ENCODE measurements around the gene CEACAM6.
A peak's percentile ranks its signal among the peaks of the same experiment; 100 is the strongest.
"Not testable (repeated sequence)": the region's sequence is repeated elsewhere in the genome, so short reads cannot be mapped to it uniquely, and the experiment has no call there.

The CEACAM6 gene

DNA sequence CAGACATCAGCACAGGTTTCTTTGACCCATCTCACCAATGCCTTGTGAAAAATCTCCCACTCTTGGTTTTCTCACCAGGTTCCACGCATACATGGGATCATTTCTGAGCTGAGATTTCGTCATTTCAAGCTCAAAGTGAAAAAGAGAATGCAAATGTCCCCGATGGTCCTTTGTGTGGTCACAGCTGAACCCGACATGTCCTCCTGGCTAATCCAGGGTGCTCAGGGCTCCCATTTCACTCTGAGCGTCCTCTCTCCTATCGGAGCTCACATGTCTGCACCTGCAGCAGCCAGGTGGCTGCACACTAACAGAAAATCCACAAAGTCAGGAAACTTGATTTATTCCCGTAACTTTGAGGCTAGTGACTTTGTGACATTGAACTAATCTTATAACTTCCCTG is 31.7 kb downstream of the CEACAM6 start:
- TF ChIP-seq, protein P1, sequence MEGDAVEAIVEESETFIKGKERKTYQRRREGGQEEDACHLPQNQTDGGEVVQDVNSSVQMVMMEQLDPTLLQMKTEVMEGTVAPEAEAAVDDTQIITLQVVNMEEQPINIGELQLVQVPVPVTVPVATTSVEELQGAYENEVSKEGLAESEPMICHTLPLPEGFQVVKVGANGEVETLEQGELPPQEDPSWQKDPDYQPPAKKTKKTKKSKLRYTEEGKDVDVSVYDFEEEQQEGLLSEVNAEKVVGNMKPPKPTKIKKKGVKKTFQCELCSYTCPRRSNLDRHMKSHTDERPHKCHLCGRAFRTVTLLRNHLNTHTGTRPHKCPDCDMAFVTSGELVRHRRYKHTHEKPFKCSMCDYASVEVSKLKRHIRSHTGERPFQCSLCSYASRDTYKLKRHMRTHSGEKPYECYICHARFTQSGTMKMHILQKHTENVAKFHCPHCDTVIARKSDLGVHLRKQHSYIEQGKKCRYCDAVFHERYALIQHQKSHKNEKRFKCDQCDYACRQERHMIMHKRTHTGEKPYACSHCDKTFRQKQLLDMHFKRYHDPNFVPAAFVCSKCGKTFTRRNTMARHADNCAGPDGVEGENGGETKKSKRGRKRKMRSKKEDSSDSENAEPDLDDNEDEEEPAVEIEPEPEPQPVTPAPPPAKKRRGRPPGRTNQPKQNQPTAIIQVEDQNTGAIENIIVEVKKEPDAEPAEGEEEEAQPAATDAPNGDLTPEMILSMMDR (IDR thresholded peaks at IDR 0.05) = no peak
- TF ChIP-seq ZFX (IDR thresholded peaks at IDR 0.05; ENCODE audit: borderline replicate concordance) = no peak
- H3K27ac ChIP-seq = no peak overlapping the region

DNA sequence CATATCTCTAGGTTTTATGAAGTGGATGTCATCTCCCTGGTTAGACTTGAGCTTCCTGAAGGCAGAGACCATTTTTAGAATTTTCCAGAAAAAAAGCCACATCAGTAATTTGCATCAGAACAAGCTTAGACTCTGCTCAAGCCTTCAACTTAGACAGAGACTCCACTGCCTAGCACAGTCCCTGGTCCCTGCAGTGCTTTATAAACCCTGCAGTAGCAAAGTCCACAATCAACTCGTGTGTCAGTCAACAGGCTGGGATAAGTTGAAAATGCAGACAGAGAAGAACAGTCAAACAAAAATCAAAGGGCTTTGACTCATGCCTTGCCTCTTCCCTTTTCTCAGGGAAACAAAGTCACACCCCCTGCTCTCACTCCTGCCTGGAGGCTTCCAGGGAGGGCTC is 33.2 kb downstream of the CEACAM6 start:
- not testable (repeated sequence) for H3K27ac ChIP-seq

DNA sequence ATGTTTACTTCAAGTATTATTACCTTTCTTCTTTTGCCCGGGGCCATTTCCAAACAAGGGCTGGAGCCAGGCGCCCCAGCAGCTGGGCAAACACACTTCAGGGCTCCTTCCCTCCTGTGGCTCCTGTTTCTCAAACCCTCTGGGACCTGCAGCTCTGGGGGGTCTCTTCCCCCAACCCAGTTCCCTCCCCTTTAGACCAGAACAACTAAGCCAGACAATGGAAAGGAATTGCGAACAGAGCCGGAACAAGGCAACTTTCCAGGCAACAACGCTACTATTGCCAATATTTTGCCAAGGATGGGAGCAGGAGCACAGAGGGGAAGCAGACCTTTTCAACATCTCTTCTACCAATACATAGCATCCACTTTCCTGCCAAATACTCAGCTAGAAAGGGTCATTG is 33.7 kb downstream of the CEACAM6 start:
- not testable (repeated sequence) for H3K27ac ChIP-seq

DNA sequence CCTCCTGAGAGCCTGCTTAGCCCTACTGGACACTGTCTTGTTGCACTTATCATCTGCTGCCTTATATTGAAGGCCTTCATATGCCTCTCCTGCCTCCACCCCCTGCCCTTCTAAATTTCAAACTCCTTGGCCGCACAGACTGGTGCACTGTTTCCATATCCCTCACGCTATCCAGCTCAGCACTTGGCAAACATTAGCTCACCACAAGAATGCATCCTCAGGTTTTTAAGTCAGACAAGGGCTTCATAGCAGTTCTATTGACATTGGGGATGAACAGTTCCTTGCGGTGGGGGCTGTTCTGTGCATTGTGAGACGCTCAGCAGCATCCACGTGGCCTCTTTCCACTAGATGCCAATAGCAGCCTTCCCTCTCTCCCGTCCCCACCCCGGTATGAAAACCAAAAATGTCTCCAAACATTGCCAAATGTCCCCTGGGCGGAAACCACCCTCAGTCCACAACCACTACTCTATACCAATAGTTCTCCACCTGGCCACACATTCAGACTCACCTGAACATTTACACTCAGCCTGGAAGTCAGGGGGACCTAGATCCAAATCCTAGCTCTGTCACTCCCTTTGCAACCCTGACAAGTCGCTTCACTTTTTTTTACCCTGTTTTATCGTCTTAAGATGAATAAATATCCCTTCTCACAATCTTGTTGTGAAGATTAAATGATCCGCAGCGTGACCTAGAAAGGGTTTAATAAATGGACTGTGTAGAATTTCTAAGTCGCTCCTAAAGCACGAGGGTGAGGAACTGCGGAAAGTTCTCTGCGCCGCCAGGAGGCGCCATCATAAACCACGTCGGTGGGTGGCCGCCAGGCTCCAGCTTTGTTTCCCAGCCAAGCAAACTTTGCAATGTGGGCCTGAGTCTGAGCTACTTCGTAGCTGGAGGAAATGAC is 37.4 kb downstream of the CEACAM6 start:
- no peak overlapping the region for H3K27ac ChIP-seq
- TF ChIP-seq, protein P1 (IDR thresholded peaks at IDR 0.05) = peak; percentile 89
- no peak for TF ChIP-seq ZFX (IDR thresholded peaks at IDR 0.05; ENCODE audit: borderline replicate concordance)

DNA sequence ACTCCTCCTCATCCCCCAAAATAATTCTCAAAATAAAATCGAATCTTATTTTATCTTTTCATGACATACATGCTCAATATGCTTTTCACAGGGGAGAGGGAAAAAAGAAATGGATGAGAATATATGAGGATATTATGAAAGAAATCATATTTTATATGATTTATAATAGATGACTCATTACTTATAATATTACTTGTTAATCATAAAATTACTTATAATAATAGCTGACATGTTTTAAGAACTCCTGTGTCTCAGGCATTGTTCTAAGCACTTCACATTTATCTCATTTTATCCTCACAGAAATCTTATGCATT is 38.0 kb downstream of the CEACAM6 start:
- no peak overlapping the region for H3K27ac ChIP-seq
- TF ChIP-seq ZFX (IDR thresholded peaks at IDR 0.05; ENCODE audit: borderline replicate concordance) = no peak
- TF ChIP-seq, protein P1 (IDR thresholded peaks at IDR 0.05) = peak; percentile 58

DNA sequence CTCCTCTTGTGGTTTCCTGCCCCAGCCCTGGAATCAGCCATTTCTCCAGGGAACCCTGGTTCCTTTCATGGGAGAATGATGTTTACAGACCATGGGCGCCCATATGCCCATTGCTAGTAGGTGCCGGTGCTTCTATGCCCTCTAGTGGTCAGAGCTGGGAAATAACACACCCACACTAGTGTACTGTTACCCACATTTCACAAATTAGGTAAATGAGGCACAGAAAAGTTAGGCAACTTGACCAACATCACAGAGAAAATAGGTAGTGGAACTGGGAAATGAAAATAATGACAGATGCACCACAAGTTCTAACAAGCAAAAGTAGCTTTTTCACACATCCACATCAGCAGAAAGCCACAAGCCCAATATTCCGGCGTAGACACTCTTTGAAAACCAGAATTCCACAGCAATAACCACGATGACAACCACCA is 39.7 kb downstream of the CEACAM6 start:
- no peak overlapping the region for H3K27ac ChIP-seq
- TF ChIP-seq, protein P1 (IDR thresholded peaks at IDR 0.05) = peak; percentile 96
- no peak for TF ChIP-seq ZFX (IDR thresholded peaks at IDR 0.05; ENCODE audit: borderline replicate concordance)

DNA sequence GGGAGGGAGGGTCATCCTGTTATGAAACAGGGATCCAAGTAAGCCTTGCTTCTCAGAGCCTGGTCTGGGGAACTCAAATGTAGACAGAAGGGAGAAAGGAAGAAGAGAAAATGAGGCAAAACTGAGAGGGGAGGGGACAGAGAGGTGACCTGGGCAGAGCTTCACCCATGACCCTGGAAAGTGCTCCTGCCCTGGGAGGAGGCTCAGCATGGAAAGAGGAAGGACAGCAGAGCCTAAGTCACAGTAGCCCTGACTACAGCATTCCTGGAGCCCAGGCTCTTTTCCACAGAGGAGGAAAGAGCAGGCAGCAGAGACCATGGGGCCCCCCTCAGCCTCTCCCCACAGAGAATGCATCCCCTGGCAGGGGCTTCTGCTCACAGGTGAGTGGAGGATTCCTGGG is 41.0 kb downstream of the CEACAM6 start, which contains the start of gene CEACAM3:
TSS of gene CEACAM3 (plus strand) at position 226 of the 400 bp plus-strand sequence. CDS start at position 317, 91 bp downstream.
- TF ChIP-seq, protein P1 (IDR thresholded peaks at IDR 0.05) = no peak
- no peak for TF ChIP-seq ZFX (IDR thresholded peaks at IDR 0.05; ENCODE audit: borderline replicate concordance)
- no peak within 1 kb of the TSS for H3K27ac ChIP-seq

DNA sequence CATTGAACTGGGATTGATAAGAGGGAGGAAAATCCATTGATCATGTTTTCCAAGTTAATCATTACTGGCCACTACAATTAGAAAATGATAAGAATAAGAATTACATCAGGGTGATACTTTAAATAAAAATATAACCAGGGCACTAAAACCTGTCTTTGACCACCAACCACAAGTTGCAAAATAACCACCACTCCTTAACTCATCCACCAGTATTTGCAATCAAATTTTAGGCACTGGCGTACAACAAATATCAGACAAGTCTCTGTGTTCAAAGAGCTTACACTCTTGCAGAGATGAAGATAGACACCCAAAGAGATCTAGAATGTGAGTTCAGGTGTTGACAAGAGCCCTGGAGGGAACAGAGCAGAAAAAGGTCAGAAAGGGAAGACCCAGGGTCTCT is 41.6 kb downstream of the CEACAM6 start:
- TF ChIP-seq, protein P1 (IDR thresholded peaks at IDR 0.05) = no peak
- no peak for TF ChIP-seq ZFX (IDR thresholded peaks at IDR 0.05; ENCODE audit: borderline replicate concordance)
- H3K27ac ChIP-seq = no peak overlapping the region
